22Rv1 (cell line): ENCODE measurements around the gene LRMDA.

Source experiments
- H3K27ac ChIP-seq: fragments of 450-650 bp; 2 replicates; pipeline ENCODE4 v1.5.1; 2017
- CTCF ChIP-seq: fragments of 450-650 bp; IDR thresholded peaks from 2 replicates; pipeline ENCODE4 v1.5.1; 2017; ENCODE audit warnings: mild to moderate bottlenecking
- ZFX ChIP-seq: fragments of 450-650 bp; IDR thresholded peaks from 2 replicates; pipeline ENCODE4 v1.6.1; 2017; ENCODE audit warnings: antibody characterized with exemption, borderline replicate concordance

The LRMDA gene

DNA sequence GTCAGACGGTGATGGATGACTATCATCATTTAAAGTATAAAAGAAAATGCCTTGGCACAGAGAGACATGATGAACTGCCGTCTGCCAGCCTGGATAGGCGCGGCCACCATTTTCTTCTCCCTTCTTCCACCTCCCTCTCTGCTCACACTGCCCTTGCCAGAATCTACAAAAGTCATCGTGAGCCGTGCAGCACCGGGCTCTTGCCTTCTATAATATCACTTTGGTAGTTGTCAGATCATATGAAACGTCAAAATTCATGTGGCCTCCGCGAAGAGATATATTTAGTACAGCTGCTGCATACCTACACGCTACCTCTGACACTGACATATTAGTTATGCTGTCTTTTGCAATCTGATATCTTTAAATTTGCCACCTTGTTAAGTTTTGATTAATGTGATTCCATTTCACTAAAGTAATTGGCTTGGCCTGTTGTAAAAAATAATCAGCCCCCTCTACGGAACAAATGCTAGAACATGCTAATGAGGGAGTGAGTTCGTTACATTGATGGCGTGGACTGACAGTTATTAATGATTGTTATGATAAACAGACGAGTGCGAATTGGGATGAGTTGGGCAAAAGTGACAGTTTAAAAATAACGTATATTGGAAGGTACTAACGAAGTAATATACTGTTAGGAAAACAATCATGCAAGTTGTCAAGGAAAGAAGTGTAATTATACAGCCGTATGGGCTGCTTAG, 214.9 kb downstream of the LRMDA start:
- no peak for TF ChIP-seq ZFX
- TF ChIP-seq CTCF, result no peak
- no peak overlapping the region for H3K27ac ChIP-seq

- H3K27ac ChIP-seq, result no peak overlapping the region
- no peak for TF ChIP-seq ZFX
- no peak for TF ChIP-seq CTCF
Observed at GRCh38 chr10:75646916-75647315, 215.5 kb downstream of the LRMDA start.

GRCh38 chr10:75647675-75648074, 216.3 kb downstream of the LRMDA start:
- no peak for TF ChIP-seq CTCF
- no peak for TF ChIP-seq ZFX
- no peak overlapping the region for H3K27ac ChIP-seq

DNA sequence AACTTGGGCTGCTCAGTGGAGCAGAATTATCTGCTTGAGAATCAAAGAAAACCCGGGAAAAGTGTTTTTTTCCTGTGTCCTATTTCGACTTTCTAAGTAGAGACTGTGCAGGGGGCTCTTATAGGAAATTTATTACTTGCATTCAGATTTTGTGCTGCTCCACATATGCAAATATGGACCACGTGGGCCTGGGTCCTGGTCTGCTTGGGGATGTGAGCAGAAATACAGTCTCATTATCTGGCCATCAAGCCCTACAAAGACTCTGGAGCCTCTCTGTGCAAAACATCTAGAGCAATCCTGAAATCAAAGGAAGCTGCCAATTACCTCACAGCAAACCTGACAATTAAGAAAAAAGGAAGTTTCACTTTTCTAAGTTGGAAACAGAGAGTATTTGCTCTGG, 216.9 kb downstream of the LRMDA start:
- no peak for TF ChIP-seq CTCF
- no peak for TF ChIP-seq ZFX
- H3K27ac ChIP-seq, result no peak overlapping the region

DNA sequence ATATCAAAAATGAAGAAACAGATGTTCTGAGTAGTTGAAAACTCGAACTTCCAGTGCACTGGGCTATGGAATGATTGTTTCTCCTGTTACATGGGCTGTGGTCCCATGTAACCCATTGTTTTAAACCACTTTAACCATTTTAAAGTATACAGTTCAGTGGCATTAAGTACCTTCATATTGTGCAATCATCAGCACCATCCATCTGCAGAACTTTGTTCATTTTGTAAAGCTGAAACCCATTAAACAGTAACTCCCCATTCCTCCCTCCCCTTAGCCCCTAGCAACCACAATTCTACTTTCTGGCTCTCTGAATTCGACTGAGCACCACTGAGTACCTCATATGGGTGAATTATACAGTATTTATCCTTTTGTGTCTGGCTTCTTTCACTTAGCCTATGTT, 217.4 kb downstream of the LRMDA start:
- H3K27ac ChIP-seq, result no peak overlapping the region
- no peak for TF ChIP-seq CTCF

DNA sequence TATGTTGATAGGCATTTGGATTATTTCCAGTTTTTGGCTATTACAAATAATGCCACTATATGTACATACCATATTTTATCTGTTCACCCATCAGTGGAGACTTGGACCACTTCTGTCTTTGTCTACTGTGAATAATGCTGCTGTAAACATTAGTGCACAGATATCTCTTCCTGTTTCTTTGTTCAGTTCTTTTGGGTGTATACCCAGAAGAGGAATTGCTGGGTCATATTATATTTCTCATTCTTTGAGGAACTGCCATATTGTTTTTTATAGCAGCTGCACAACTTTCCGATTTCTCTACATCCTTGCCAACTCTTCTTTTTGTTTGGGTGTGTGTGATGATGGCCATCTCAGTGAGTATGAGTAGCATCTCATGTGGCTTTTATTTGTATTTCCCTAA, 218.0 kb downstream of the LRMDA start:
- no peak for TF ChIP-seq CTCF
- no peak for TF ChIP-seq ZFX
- no peak overlapping the region for H3K27ac ChIP-seq

GRCh38 chr10:75650648-75651047, 219.2 kb downstream of the LRMDA start:
- no peak overlapping the region for H3K27ac ChIP-seq
- TF ChIP-seq ZFX (no peak), CTCF (no peak)
